Effector memory CD8-positive, alpha-beta T cell (primary cell): Measurements from ENCODE around the gene C5orf34.
"Not testable (repeated sequence)": the region's sequence is repeated elsewhere in the genome, so short reads cannot be mapped to it uniquely, and the experiment has no call there.

Experiments
- ATAC-seq: fragments of 150-1000 bp; cut with Tn5 transposase; replicated peaks from 2 replicates; pipeline ENCODE4 v1.10.0; 2021; ENCODE audit warnings: mild to moderate bottlenecking, moderate library complexity
- DNase-seq, 3 experiments: peaks; one replicate each; pipeline ENCODE4 v3.0.0; 2021
- H3K27ac Mint-ChIP-seq, 2 donors: one replicate each; pipeline ENCODE4 v1.8.0; 2022; ENCODE audit warnings: mild to moderate bottlenecking in 2 of 2, mixed read lengths in 2 of 2, moderate library complexity in 2 of 2
- H3K27me3 Mint-ChIP-seq, 2 donors: one replicate each; pipeline ENCODE4 v1.8.0; 2022; ENCODE audit warnings: mixed read lengths in 2 of 2
- H3K36me3 Mint-ChIP-seq: one replicate; pipeline ENCODE4 v1.8.0; 2022; ENCODE audit warnings: mild to moderate bottlenecking, moderate library complexity, mixed read lengths; ENCODE audit not compliant: insufficient read depth
- H3K4me1 Mint-ChIP-seq, 2 donors: one replicate each; pipeline ENCODE4 v1.8.0; 2022; ENCODE audit warnings: low read depth in 2 of 2, mixed read lengths in 2 of 2
- H3K4me3 Mint-ChIP-seq, 2 donors: one replicate each; pipeline ENCODE4 v1.8.0; 2022; ENCODE audit warnings: mild to moderate bottlenecking in 2 of 2, mixed read lengths in 2 of 2, moderate library complexity in 2 of 2
- H3K9me3 Mint-ChIP-seq, 2 donors: one replicate each; pipeline ENCODE4 v1.8.0; 2022; ENCODE audit warnings: mixed read lengths in 2 of 2

The C5orf34 gene

DNA sequence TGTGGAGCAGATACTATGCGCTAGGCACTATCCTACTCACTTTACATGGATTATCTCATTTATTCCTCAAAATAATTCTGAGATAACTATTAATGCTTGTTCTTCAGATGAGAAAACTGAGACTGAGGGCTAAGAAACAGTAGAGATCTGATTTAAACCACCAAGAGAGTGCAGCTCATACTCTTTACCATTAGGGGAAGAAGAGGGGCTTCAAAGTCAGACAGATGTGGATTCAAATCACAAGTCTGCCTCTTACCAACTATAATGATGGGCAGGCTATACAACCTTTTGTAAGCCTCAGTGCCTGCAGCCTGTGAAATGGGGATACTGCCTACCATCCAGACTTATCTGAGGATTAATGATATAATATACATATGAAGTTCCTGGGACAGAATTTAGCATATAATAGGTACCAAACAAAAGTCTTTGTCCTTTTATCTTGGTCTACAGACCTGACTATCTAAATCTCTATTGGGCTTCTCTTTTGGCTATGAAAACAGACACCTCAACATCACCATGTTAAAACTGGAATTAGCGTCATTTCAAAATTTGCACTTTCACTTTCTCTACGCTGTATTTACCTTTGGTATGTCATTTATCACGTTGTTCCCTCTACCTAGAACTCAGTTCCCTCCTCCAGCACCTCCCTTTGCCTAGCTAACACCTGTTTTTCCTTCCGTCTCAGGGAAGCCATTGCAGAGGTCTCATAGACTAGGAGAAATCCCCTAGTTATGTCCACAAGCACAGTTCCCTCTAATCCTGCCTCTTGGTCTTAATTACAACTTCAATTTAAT is 17.4 kb downstream of the C5orf34 start:
- H3K27ac Mint-ChIP-seq: peak overlapping the region; percentile 12 to 82
- ATAC-seq (no peak), DNase-seq (no peak)
- H3K4me3 Mint-ChIP-seq: peak overlapping the region; percentile 45 to 54
- no peaks in the 10 kb centered on the region for H3K27me3 Mint-ChIP-seq
- H3K9me3 Mint-ChIP-seq: no peaks in the 10 kb centered on the region
- peaks cover 0 to 2% of the 10 kb centered on the region in 2 donors for H3K4me1 Mint-ChIP-seq
- no peaks in the 10 kb centered on the region for H3K36me3 Mint-ChIP-seq

DNA sequence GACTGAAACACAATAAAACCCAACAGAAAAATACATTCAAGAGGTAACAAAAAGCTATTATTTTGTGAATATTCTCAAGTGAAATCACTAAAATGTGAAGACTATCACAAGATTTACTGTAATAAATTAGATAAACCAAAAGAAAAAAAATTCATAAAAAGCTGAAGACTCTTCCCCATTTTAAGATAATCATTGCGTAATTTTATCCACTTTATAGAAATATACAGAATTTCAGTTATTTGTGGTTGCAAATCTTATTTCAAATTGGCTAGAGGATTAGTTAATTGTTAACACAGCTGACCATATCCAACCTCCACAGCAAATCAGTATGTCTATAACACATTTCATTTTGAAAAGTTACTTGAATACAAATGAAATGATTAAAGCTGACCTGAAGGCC is 23.6 kb downstream of the C5orf34 start:
- Mint-ChIP-seq H3K27me3 (no peaks in the 10 kb centered on the region), H3K27ac (no peak overlapping the region), H3K4me1 (no peaks in the 10 kb centered on the region), H3K4me3 (no peak overlapping the region), H3K36me3 (no peaks in the 10 kb centered on the region), H3K9me3 (no peaks in the 10 kb centered on the region)
- ATAC-seq (no peak), DNase-seq (no peak)

DNA sequence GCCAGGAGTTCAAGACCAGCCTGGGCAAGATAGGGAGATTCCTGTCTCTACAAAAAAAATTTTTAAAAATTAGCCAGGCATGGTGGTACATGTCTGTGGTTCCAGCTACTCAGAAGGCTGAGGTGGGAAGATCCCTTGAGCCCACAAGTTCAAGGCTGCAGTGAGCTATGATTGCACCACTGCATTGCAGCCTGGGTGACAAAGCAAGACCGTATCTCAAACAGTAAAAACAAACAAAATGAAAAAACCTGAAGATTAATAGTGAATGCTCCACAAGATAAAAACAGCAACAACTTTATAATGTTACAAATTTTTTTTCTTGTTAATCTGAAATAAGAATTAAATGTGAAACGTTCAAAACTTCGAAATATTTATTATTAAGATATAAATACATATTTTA is 28.6 kb downstream of the C5orf34 start:
- Mint-ChIP-seq H3K27ac (peak overlapping the region; percentile 96 to 99), H3K4me3 (no peak overlapping the region), H3K27me3 (no peaks in the 10 kb centered on the region), H3K9me3 (no peaks in the 10 kb centered on the region), H3K4me1 (peaks cover 10 to 29% of the 10 kb centered on the region in 2 donors), H3K36me3 (peaks cover 17% of the 10 kb centered on the region)
- DNase-seq (no peak), ATAC-seq (no peak)

DNA sequence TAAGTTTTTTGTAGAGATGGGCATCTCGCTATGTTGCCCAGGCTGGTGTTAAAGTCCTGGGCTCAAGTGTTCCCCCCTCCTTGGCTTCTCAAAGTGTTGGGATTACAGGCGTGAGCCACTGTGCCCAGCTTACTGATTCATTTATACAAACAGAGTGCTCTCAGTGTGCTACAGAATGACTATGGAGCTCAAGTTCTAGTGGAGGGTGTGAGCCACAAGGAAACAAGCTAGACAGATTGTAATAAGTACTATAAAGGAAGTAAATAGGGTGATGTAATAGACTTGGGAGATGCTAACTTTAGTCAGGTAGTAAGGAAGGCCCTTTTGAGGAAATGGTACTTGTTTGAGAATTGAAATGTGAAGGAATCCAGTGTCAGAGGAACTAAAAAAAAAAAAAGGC is 29.5 kb downstream of the C5orf34 start:
- no peak for ATAC-seq
- DNase-seq: no peak
- H3K36me3 Mint-ChIP-seq: peaks cover 17% of the 10 kb centered on the region
- H3K27ac Mint-ChIP-seq: peak overlapping the region; percentile 96 to 99
- peak overlapping the region in 1 of 2 donors; percentile 86 for H3K4me3 Mint-ChIP-seq
- no peaks in the 10 kb centered on the region for H3K27me3 Mint-ChIP-seq
- H3K9me3 Mint-ChIP-seq: no peaks in the 10 kb centered on the region
- peaks cover 11 to 29% of the 10 kb centered on the region in 2 donors for H3K4me1 Mint-ChIP-seq

- H3K27ac Mint-ChIP-seq: peak overlapping the region; percentile 96 to 99
- no peaks in the 10 kb centered on the region for H3K27me3 Mint-ChIP-seq
- peaks cover 11 to 29% of the 10 kb centered on the region in 2 donors for H3K4me1 Mint-ChIP-seq
- DNase-seq: peak; percentile 82 to 90 (median 86)
- peak overlapping the region; percentile 86 to 90 for H3K4me3 Mint-ChIP-seq
- H3K36me3 Mint-ChIP-seq: peaks cover 17% of the 10 kb centered on the region
- peak; percentile 73 for ATAC-seq
- H3K9me3 Mint-ChIP-seq: no peaks in the 10 kb centered on the region
Observed at GRCh38 chr5:43484106-43484849, 30.7 kb downstream of the C5orf34 start.

- no peaks in the 10 kb centered on the region for H3K9me3 Mint-ChIP-seq
- peaks cover 17% of the 10 kb centered on the region for H3K36me3 Mint-ChIP-seq
- H3K4me1 Mint-ChIP-seq: peaks cover 11 to 29% of the 10 kb centered on the region in 2 donors
- peak; percentile 72 to 73 (median 72) for DNase-seq
- peak; percentile 84 for ATAC-seq
- peak within 1 kb of the TSS; percentile 86 to 90 for H3K4me3 Mint-ChIP-seq
- peak within 1 kb of the TSS; percentile 96 to 99 for H3K27ac Mint-ChIP-seq
- no peaks in the 10 kb centered on the region for H3K27me3 Mint-ChIP-seq
Observed at GRCh38 chr5:43483298-43484105, 31.4 kb downstream of the C5orf34 start, which contains the start of gene TMEM267. Gene TMEM267 (minus strand): TSS chr5:43483865. CDS start chr5:43453969, 29,896 bp downstream.

DNA sequence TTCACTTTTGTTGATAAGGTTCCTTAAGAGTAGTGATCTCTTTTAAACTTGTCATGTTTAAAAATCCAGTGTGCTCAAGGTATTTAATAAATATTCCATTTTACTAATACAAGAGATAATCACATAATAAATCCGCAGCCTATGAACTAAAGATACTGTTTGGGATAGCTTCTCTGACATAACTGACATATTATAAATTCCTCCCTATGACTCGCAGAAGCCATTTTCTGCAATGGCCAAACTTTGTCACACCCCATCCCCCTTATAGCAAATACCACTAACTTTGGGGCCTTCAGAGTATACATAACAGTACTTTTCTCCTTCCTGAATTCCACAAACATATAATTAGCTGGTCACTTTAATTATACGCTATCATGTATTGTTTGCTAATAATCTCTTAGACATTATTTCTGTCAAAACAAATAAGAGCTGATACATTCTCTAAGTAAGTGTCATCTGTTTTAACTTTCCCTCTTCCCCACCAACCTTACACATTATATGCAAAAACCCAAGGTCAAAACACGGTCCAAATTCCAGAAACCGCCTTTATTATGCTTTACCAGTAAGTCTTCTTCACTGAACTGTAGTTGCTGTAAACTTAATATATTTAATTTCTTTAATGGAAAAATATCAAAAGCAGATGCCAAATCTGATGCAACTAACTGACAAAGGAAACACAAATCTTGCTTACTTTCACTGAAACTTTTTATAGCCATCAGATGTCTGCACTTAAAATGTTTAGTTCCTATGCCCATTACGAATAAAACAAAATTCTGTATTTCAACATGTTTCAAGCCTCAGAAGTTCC is 32.3 kb downstream of the C5orf34 start:
- Mint-ChIP-seq H3K4me1 (peaks cover 11 to 31% of the 10 kb centered on the region in 2 donors), H3K27me3 (no peaks in the 10 kb centered on the region), H3K27ac (peak overlapping the region; percentile 96 to 99), H3K4me3 (peak overlapping the region; percentile 86 to 90), H3K9me3 (no peaks in the 10 kb centered on the region), H3K36me3 (peaks cover 17% of the 10 kb centered on the region)
- ATAC-seq: no peak
- no peak for DNase-seq

DNA sequence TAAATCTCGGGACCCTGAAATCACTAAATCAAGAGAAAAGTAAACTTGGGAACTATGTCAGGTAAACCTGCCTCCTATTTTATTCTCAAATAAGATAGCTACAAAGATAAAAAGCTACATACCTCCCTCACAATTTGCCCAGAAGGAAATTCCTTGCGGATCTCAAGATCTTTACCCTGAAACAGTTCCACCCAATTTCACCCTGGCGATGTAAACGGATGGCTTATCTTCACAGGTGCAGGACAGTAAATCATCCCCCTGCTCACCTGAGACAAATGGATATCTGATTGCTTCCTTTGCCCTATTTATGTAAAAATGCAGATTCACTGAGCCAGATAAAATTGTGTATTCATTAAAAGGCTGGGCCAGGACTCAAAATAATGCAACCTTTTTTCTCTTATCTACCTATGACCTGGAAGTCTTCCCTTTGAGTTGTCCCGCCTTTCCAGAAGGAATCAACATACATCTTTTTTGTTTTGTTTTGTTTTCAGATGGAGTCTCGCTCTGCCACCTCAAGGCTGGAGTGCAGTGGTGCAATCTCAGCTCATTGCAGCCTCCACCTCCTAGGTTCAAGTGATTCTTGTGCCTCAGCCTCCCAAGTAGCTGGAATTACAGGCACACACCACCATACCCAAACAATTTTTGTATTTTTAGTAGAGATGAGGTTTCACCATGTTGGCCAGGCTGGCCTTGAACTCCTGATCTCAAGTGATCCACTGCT is 45.1 kb downstream of the C5orf34 start:
- Mint-ChIP-seq H3K9me3 (peaks cover 0 to 1% of the 10 kb centered on the region in 2 donors), H3K27me3 (no peaks in the 10 kb centered on the region), H3K4me3 (no peak overlapping the region), H3K36me3 (peaks cover 10% of the 10 kb centered on the region), H3K27ac (no peak overlapping the region), H3K4me1 (peaks cover 8 to 34% of the 10 kb centered on the region in 2 donors)
- ATAC-seq (no peak), DNase-seq (no peak)

- Mint-ChIP-seq H3K27ac (no peak overlapping the region), H3K36me3 (peaks cover 2% of the 10 kb centered on the region), H3K27me3 (no peaks in the 10 kb centered on the region), H3K4me1 (peaks cover 7 to 21% of the 10 kb centered on the region in 2 donors), H3K9me3 (peaks cover 0 to 1% of the 10 kb centered on the region in 2 donors), H3K4me3 (no peak overlapping the region)
- no peak for ATAC-seq
- no peak for DNase-seq
Observed at GRCh38 chr5:43467100-43467499, 47.8 kb downstream of the C5orf34 start.

DNA sequence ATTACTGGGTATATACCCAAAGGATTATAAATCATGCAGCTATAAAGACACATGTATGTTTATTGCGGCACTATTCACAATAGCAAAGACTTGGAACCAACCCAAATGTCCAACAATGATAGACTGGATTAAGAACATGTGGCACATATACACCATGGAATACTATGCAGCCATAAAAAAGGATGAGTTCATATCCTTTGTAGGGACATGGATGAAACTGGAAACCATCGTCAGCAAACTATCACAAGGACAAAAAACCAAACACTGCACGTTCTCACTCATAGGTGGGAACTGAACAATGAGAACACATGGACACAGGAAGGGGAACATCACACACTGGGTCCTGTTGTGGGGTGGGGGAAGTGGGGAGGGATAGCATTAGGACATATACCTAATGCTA is 49.5 kb downstream of the C5orf34 start:
- not testable (repeated sequence) for H3K27ac Mint-ChIP-seq, DNase-seq, H3K27me3 Mint-ChIP-seq, ATAC-seq, H3K4me3 Mint-ChIP-seq, H3K9me3 Mint-ChIP-seq, H3K36me3 Mint-ChIP-seq
- peaks cover 10 to 22% of the 10 kb centered on the region in 2 donors for H3K4me1 Mint-ChIP-seq

- Mint-ChIP-seq H3K36me3 (peaks cover 4% of the 10 kb centered on the region), H3K4me1 (peaks cover 12 to 13% of the 10 kb centered on the region in 2 donors), H3K9me3 (peaks cover 0 to 2% of the 10 kb centered on the region in 2 donors), H3K4me3 (no peak overlapping the region), H3K27ac (no peak overlapping the region), H3K27me3 (no peaks in the 10 kb centered on the region)
- DNase-seq (no peak), ATAC-seq (no peak)
Observed at GRCh38 chr5:43461066-43461465, 53.9 kb downstream of the C5orf34 start.

DNA sequence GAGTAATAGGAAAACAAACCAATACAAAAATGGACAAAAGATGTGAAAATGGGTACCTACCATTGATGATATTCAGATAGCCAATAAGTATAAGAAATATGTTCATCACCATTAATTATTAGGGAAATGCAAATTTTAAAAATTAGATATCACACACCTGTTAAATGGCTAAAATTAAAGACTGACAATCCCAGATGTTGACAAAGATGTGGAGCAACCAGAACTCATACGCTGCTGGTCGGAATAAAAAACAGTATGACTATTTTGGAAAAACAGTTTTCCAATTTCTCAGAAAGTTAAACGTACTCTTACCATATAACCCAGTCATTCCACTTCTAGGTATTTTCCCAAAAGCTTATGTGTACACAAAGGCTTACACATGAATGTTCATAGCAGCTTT is 58.4 kb downstream of the C5orf34 start:
- no peak overlapping the region for H3K4me3 Mint-ChIP-seq
- no peak for ATAC-seq
- peaks cover 8% of the 10 kb centered on the region for H3K36me3 Mint-ChIP-seq

More for the DNA sequence above, 58.4 kb downstream of the C5orf34 start:
- Mint-ChIP-seq H3K4me1 (peaks cover 3 to 8% of the 10 kb centered on the region in 2 donors), H3K9me3 (peaks cover 0 to 2% of the 10 kb centered on the region in 2 donors), H3K27ac (no peak overlapping the region), H3K27me3 (no peaks in the 10 kb centered on the region)
- no peak for DNase-seq
